ENCODE results near the gene PWP2.

Gene PWP2

GRCh38 chr21:44070391-44070790 lies 36.8 kb upstream of the PWP2 start:
- no peak overlapping the region for H3K4me3 ChIP-seq (ENCODE audit: low read length)
- H3K4me1 ChIP-seq (ENCODE audit: control insufficient read depth, low read depth, low read length), result no peaks in the 10 kb centered on the region
- no peaks in the 10 kb centered on the region for H3K27me3 ChIP-seq (ENCODE audit: control insufficient read depth, insufficient read depth, low read length)
- no peak overlapping the region for H3K27ac ChIP-seq (ENCODE audit: low read length)
- peaks cover 36% of the 10 kb centered on the region for H3K36me3 ChIP-seq (ENCODE audit: control insufficient read depth, low read depth, low read length)
- H3K9me3 ChIP-seq (ENCODE audit: control insufficient read depth, low read depth, low read length), result no peaks in the 10 kb centered on the region
- no peak overlapping the region for H3K9ac ChIP-seq (ENCODE audit: low read length)

GRCh38 chr21:44071359-44072104 lies 35.7 kb upstream of the PWP2 start:
- H3K9ac ChIP-seq (ENCODE audit: low read length), result no peak overlapping the region
- H3K27ac ChIP-seq (ENCODE audit: low read length), result no peak overlapping the region
- H3K4me1 ChIP-seq (ENCODE audit: control insufficient read depth, low read depth, low read length), result no peaks in the 10 kb centered on the region
- no peaks in the 10 kb centered on the region for H3K27me3 ChIP-seq (ENCODE audit: control insufficient read depth, insufficient read depth, low read length)
- no peak overlapping the region for H3K4me3 ChIP-seq (ENCODE audit: low read length)
- H3K36me3 ChIP-seq (ENCODE audit: control insufficient read depth, low read depth, low read length), result peaks cover 40% of the 10 kb centered on the region
- no peaks in the 10 kb centered on the region for H3K9me3 ChIP-seq (ENCODE audit: control insufficient read depth, low read depth, low read length)

GRCh38 chr21:44072111-44072510 lies 35.1 kb upstream of the PWP2 start:
- Histone ChIP-seq H3K36me3 (ENCODE audit: control insufficient read depth, low read depth, low read length) (peaks cover 34% of the 10 kb centered on the region), H3K9ac (ENCODE audit: low read length) (no peak overlapping the region), H3K4me1 (ENCODE audit: control insufficient read depth, low read depth, low read length) (no peaks in the 10 kb centered on the region), H3K9me3 (ENCODE audit: control insufficient read depth, low read depth, low read length) (no peaks in the 10 kb centered on the region), H3K27me3 (ENCODE audit: control insufficient read depth, insufficient read depth, low read length) (no peaks in the 10 kb centered on the region), H3K27ac (ENCODE audit: low read length) (no peak overlapping the region), H3K4me3 (ENCODE audit: low read length) (no peak overlapping the region)

- peaks cover 30% of the 10 kb centered on the region for H3K36me3 ChIP-seq (ENCODE audit: control insufficient read depth, low read depth, low read length)
- no peaks in the 10 kb centered on the region for H3K27me3 ChIP-seq (ENCODE audit: control insufficient read depth, insufficient read depth, low read length)
- no peak overlapping the region for H3K4me3 ChIP-seq (ENCODE audit: low read length)
- no peak overlapping the region for H3K9ac ChIP-seq (ENCODE audit: low read length)
- H3K27ac ChIP-seq (ENCODE audit: low read length), result no peak overlapping the region
- peaks cover 5% of the 10 kb centered on the region for H3K4me1 ChIP-seq (ENCODE audit: control insufficient read depth, low read depth, low read length)
- no peaks in the 10 kb centered on the region for H3K9me3 ChIP-seq (ENCODE audit: control insufficient read depth, low read depth, low read length)
These were observed 32.8 kb upstream of the PWP2 start for GRCh38 chr21:44074315-44074958.

- Histone ChIP-seq H3K4me3 (ENCODE audit: low read length) (no peak overlapping the region), H3K27ac (ENCODE audit: low read length) (no peak overlapping the region), H3K9ac (ENCODE audit: low read length) (no peak overlapping the region), H3K27me3 (ENCODE audit: control insufficient read depth, insufficient read depth, low read length) (no peaks in the 10 kb centered on the region), H3K36me3 (ENCODE audit: control insufficient read depth, low read depth, low read length) (peaks cover 33% of the 10 kb centered on the region), H3K9me3 (ENCODE audit: control insufficient read depth, low read depth, low read length) (no peaks in the 10 kb centered on the region), H3K4me1 (ENCODE audit: control insufficient read depth, low read depth, low read length) (peaks cover 5% of the 10 kb centered on the region)
These were observed 30.9 kb upstream of the PWP2 start for GRCh38 chr21:44076316-44076715.

- Histone ChIP-seq H3K27me3 (ENCODE audit: control insufficient read depth, insufficient read depth, low read length) (no peaks in the 10 kb centered on the region), H3K9ac (ENCODE audit: low read length) (no peak overlapping the region), H3K27ac (ENCODE audit: low read length) (no peak overlapping the region), H3K4me3 (ENCODE audit: low read length) (no peak overlapping the region), H3K36me3 (ENCODE audit: control insufficient read depth, low read depth, low read length) (peaks cover 53% of the 10 kb centered on the region), H3K9me3 (ENCODE audit: control insufficient read depth, low read depth, low read length) (no peaks in the 10 kb centered on the region), H3K4me1 (ENCODE audit: control insufficient read depth, low read depth, low read length) (peaks cover 5% of the 10 kb centered on the region)
These were observed 28.7 kb upstream of the PWP2 start for GRCh38 chr21:44078411-44078981.

- H3K36me3 ChIP-seq (ENCODE audit: control insufficient read depth, low read depth, low read length), result peaks cover 57% of the 10 kb centered on the region
- no peak overlapping the region for H3K27ac ChIP-seq (ENCODE audit: low read length)
- H3K4me3 ChIP-seq (ENCODE audit: low read length), result no peak overlapping the region
- no peaks in the 10 kb centered on the region for H3K9me3 ChIP-seq (ENCODE audit: control insufficient read depth, low read depth, low read length)
- H3K27me3 ChIP-seq (ENCODE audit: control insufficient read depth, insufficient read depth, low read length), result no peaks in the 10 kb centered on the region
- H3K4me1 ChIP-seq (ENCODE audit: control insufficient read depth, low read depth, low read length), result peaks cover 5% of the 10 kb centered on the region
- H3K9ac ChIP-seq (ENCODE audit: low read length), result no peak overlapping the region
These were observed 27.8 kb upstream of the PWP2 start for GRCh38 chr21:44079446-44079845.

- peaks cover 57% of the 10 kb centered on the region for H3K36me3 ChIP-seq (ENCODE audit: control insufficient read depth, low read depth, low read length)
- H3K9ac ChIP-seq (ENCODE audit: low read length), result no peak overlapping the region
- no peak overlapping the region for H3K4me3 ChIP-seq (ENCODE audit: low read length)
- peaks cover 5% of the 10 kb centered on the region for H3K4me1 ChIP-seq (ENCODE audit: control insufficient read depth, low read depth, low read length)
- no peaks in the 10 kb centered on the region for H3K9me3 ChIP-seq (ENCODE audit: control insufficient read depth, low read depth, low read length)
- H3K27me3 ChIP-seq (ENCODE audit: control insufficient read depth, insufficient read depth, low read length), result no peaks in the 10 kb centered on the region
- no peak overlapping the region for H3K27ac ChIP-seq (ENCODE audit: low read length)
These were observed 27.4 kb upstream of the PWP2 start for GRCh38 chr21:44079846-44080245.

GRCh38 chr21:44082648-44083440 lies 24.4 kb upstream of the PWP2 start:
- no peaks in the 10 kb centered on the region for H3K27me3 ChIP-seq (ENCODE audit: control insufficient read depth, insufficient read depth, low read length)
- H3K9me3 ChIP-seq (ENCODE audit: control insufficient read depth, low read depth, low read length), result no peaks in the 10 kb centered on the region
- H3K4me1 ChIP-seq (ENCODE audit: control insufficient read depth, low read depth, low read length), result peaks cover 5% of the 10 kb centered on the region
- no peak overlapping the region for H3K4me3 ChIP-seq (ENCODE audit: low read length)
- no peak overlapping the region for H3K27ac ChIP-seq (ENCODE audit: low read length)
- H3K9ac ChIP-seq (ENCODE audit: low read length), result no peak overlapping the region
- H3K36me3 ChIP-seq (ENCODE audit: control insufficient read depth, low read depth, low read length), result peaks cover 56% of the 10 kb centered on the region

GRCh38 chr21:44083631-44084291 lies 23.4 kb upstream of the PWP2 start:
- no peaks in the 10 kb centered on the region for H3K4me1 ChIP-seq (ENCODE audit: control insufficient read depth, low read depth, low read length)
- H3K27me3 ChIP-seq (ENCODE audit: control insufficient read depth, insufficient read depth, low read length), result no peaks in the 10 kb centered on the region
- no peak overlapping the region for H3K4me3 ChIP-seq (ENCODE audit: low read length)
- peaks cover 64% of the 10 kb centered on the region for H3K36me3 ChIP-seq (ENCODE audit: control insufficient read depth, low read depth, low read length)
- H3K9me3 ChIP-seq (ENCODE audit: control insufficient read depth, low read depth, low read length), result no peaks in the 10 kb centered on the region
- no peak overlapping the region for H3K27ac ChIP-seq (ENCODE audit: low read length)
- no peak overlapping the region for H3K9ac ChIP-seq (ENCODE audit: low read length)
